Stimulated activated CD8-positive, alpha-beta memory T cell treated with anti-CD3 and anti-CD28 coated beads, Interleukin-7, amount 100 ng/mL, for 1 hour (primary cell): ENCODE results near the gene ZC3H18.

Source experiments
- DNase-seq, 2 donors: peaks; one replicate each; pipeline ENCODE4 v3.0.0-alpha.2; 2020; ENCODE audit warnings: low read depth in 2 of 2

The ZC3H18 gene

DNA sequence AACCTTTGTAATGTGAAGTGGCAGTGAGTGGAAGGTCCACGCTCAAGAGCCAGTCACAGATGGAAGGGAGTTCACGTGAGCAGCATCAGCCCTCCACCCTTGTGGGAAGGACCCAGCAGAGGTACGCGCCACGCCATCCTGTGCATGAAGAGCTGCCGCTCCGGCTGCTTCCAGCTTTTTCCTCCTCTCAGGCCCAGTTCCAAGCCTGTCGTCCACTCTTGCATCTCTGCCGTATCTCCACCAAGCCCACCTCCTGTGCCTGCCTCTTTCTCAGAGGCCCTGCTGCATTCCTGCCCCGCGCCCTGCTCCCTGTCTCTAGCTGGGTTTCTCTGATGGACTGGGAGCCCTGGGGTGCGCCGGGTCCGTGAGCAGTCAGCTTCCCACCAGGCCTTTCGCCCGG is 10.2 kb downstream of the ZC3H18 start:
- no peak for DNase-seq

DNA sequence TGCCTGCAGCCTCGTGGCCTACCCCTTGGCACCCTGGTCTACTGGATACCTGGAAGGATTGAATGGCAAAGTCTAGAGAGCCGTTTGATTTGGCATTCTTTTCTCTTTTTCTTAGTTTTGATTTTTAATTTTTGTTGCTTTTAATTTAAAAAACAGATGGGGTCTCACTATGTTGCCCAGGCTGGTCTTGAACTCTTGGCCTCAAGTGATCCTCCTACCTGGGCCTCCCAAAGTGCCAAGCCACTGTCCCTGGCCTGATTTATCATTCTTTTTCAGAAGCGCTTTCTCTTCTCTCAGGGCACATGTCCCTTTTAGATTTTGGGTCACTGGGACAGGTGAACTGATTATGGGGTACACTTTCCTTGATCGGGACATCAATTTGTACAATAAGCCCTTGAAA is 10.8 kb downstream of the ZC3H18 start:
- no peak for DNase-seq

DNA sequence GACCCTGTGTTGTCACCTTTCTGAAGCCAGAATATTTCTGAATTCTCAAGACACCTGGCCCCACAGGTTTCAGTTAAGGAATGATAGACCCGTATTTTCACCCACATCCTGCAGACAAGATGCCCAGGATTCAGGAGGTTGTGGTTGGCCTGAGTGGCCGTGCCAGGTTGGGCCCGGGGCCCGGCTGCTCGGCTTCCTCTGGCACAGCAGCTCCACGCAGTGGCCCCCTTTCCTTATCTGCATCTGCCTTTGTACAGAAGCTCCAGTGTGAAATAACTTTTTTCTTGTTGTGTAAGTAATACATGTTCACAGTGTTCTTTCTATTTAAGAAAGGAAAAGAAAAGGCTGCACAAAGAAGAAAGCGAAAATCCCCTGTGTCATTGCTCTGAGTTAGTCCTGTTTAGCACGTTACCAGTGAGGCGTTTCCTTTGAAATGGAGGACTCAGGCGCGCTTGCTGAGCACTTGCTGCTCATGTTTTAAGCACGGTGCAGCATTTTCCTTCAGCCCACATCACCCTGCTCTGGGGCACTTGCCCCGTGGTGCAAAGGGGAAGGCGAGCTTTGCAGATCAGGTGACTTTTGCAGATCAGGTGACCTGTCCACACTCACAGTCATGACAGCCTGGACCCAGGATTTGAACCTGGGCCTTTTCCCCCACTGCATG is 12.8 kb downstream of the ZC3H18 start:
- DNase-seq, result no peak

DNA sequence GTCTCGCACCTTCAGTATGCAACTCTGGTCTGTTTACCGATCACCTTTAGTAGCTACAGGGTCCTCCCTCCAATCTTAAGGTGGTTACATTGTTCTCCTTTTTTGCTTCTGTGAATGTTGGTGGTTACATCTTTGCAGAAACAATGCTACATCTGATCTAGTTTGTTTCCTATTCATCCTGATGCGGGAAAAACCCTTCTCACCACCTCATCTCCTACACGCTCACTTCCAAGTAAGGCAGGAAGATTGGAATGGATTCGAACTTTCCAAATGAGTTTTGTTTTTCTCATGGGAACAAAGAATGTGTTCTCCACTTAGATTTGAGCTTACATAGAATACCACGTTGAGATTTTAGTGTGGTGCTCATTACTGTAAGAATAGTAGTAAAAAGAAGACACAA is 14.5 kb downstream of the ZC3H18 start:
- DNase-seq, result no peak

DNA sequence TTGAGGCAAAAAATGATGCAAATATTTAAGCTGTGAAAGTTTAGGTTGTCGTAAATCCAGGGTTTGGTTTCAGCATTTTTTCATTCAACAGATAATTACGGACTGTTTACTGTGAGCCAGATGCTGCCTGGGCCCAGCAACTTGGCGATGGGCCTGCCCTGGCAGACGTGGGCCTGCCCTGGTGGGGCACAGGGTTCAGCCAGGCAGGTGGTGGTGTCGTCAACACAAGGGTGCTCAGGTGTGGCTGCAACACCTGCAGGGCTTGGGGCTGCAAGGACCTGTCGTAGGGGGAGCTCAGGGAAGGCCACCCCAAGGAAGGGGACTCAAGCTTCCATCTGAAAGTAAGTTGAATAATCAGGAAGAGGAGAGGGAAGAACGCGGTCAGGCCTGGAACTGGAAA is 15.1 kb downstream of the ZC3H18 start:
- DNase-seq, result no peak

DNA sequence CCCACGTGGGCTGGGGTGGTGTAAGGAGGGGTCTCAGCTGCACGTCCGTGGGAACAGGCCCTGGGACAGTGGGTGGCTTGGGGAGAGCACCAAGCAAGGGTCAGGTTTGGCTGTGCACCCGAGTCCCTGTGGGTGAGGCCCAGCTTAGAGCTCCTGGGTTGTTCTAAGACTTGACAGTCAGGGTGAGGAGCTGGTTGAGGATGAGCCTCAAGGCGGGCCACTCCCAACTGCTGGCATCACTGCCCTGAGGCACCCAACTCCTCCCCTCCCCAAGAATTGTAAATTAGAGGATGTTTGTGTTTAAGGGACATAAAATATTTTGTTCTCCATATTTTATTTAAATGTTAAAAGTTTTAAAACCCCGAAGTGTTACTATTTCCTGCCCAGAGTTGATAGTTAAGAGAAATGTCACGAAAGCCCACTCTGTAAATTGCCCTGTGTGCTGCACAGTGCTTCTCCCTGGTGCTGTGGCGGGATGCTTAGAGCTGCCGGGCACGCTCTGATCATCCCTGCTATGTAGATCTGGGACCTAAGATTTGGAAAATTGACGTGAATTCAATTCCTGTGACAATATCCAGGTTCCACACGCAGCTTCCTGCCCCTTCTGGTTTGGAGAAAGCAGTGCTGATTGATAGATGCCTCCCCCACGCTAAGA is 15.9 kb downstream of the ZC3H18 start:
- no peak for DNase-seq

DNA sequence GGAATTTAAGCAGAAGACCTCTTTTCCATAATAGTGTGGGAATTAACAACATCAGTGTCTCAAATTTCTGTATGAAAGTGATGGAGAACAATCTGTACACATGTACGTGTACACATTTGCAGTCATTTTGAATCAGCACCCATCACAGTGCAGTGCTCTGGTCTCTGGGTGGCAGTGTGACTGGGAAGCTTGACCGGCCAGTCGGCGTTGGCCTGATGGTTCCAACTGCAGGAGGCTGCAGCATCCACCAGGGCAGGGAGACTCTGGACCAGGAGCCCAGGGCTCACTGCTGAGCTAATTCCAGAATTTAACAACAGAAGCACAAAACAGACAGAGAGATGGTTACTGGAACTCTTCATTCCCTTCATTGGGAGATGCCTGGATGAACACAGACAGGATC is 17.9 kb downstream of the ZC3H18 start:
- DNase-seq, result no peak

DNA sequence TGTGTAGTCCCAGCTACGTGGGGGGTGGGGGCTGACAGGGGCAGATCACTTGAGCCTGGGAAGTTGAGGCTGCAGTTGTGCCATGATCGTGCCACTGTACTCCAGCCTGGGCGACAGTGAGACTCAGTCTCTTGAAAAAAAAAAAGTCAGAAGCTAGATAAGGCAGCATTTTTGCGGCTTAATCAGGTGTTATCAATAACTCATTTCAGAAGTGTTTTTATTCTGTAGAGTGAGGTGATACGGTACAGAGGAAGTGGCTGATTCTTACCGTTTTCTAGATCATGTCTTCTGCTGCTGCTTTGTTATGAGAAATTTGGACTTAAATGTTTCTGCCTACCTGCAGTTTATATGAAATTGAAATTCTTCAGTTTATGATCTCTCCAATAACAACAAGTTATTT is 18.6 kb downstream of the ZC3H18 start:
- DNase-seq, result no peak

DNA sequence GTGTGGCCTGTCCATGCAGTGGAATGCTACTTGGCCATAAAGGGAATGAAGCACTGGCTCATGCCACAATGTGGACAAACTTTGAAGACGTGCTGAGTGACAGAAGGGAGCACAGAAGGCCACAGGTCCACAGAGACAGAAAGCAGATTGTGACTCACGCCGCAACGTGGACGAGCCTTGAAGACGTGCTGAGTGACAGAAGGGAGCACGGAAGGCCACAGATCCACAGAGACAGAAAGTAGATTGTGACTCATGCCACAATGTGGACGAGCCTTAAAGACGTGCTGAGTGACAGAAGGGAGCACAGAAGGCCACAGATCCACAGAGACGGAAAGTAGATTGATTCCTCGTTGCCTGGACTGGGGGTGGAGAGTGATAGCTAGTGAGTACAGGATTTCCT is 19.2 kb downstream of the ZC3H18 start:
- no peak for DNase-seq

DNA sequence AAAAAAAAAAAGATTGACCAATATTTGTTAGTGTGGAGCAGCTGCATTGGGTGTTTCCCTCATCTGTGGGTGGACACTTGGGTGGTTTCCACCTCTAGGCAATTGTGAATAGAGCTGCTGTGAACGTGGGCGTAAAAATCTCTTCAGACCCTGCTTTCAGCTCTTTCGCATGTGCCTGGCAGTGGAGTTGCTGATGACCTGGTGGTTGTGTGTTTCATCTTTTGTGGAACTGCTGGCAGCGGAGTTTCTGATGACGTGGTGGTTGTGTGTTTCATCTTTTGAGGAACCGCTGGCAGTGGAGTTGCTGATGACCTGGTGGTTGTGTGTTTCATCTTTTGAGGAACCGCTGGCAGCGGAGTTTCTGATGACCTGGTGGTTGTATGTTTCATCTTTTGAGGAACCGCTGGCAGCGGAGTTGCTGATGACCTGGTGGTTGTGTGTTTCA is 21.4 kb downstream of the ZC3H18 start:
- no peak for DNase-seq

DNA sequence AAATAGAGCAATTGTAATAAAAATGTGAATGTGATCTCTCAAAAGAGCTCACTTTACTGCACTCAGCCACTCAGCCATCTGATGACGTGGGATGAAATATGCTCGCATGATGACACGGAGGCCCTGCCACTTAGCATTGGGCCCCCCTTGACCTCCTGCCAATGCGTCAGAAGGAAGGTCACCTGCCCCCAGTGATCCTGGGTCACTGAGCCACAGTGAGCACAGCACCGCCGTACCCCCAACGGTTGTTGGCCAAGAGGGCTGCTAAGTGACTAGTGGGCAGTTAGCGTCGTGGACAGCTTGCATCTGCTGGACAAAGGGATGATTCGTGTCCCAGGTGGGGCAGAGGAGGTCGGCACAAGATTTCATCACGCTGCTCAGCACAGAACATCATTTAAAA is 22.9 kb downstream of the ZC3H18 start:
- DNase-seq, result no peak

DNA sequence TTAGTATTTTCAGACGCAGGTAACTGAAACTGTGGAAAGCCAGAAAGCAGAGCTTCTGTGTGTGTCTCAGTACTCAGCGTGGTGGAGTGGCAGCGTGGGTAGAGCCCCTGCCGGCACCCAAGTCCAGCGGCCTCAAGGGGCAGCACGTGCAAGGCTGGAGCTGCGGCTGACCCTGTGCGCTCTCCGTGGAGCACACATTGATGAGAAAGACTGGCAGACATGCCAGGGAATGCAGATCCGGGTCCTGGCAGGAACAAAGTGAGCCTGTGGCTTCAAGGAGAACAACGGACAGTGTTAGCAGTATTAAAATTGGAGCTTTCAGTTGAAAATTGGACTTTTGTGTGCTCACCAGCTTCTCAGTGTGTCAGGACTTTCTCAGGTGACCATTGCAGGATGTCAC is 23.3 kb downstream of the ZC3H18 start:
- no peak for DNase-seq

DNA sequence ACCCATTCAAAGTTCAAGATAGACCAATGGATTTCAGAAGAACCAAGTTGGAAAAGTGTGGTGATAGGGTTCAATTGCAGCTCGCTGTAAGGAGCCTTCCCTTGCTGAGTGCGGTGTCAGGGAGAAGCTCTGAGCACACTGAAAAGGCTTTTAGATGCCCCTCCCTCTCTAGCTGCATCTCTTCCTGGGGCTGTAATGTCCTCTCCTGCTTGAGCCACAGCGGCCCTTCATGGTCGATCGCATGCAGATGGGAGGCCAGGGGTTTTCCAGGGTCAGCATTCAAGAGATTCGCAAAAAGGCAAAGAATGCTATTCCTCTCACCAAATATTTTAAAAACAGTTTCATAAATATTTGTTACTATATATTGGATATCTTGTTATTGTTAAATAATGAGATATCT is 23.7 kb downstream of the ZC3H18 start:
- no peak for DNase-seq

DNA sequence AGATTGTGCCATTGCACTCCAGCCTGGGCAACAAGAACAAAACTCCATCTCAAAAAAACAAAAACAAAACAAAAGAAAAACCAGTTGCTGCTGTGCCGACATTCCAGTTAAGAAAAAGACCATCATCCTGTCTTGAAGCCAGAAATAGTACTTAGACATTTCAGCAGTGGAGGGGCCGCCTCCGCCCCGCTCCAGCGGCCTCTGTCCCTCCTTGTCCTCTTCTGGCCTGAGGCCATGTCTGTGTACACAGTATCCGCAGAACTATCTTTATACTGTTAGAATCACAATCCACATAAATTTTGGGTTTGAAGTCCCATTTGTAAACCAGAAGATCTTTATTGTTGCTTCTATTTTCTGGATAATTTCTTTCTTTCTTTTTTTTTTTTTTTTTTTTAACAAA is 24.9 kb downstream of the ZC3H18 start:
- DNase-seq, result no peak

DNA sequence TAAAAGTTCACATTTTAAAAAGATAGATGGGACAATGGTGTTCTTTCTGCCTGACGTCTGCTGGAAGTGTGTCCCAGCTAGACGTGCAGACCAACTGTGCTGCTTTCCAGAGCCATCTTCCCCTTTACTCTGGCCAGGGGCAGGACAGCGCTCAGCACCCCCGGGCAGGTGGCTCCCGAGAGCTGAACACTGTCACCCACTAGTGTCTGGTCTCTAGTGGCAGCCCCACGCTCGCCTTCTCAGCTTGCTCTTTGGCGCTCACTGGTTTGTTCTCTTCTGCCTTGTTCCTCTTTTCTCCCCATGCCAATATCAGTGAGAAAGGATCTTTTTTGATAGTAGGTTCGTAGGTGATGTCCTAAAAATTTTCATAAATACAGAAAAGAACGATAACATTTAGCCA is 25.7 kb downstream of the ZC3H18 start:
- no peak for DNase-seq

DNA sequence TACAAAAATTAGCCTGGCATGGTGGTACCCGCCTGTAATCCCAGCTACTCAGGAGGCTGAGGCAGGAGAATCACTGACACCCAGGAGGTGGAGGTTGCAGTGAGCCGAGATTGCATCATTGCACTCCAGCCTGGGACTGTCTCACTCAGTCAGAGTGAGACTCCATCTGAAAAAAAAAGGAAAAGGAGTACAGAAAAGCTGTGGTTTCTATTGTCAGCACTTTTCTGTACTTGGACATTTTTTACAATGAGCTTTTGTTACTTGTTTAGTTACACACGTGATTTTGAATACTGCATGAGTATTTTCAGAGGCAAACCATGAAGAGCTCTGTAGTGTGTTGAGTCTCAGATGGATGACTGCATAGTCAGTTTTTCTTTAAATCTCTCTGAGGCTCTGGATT is 26.3 kb downstream of the ZC3H18 start:
- no peak for DNase-seq

DNA sequence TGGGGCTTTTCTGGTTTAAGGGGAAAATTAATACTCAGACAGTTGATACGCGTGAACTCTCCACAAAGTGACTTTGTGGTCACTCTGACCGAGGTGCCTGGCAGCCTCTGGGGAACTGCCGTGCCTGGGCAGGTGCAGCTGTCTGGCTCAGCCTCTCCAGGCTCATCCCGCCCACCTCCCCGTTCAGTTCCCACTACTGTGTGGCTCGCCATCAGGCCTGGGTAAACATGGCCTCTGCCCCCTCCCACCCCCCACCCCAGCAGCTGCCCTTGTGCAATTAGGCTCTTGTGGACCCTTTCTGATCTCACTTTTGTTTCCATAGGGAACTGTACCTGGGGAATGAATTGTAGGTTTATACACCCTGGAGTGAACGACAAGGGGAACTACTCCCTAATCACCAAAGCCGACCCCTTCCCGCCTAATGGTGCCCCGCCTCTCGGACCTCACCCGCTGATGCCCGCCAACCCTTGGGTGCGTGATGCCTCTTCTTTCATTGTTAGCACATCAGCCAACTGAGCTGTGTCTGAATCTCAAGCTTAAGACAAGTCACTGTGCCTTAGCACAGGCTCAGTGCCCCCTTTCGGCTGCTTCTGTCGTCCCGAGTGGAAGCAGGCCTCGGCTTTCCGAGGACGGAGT is 27.8 kb downstream of the ZC3H18 start:
- no peak for DNase-seq

DNA sequence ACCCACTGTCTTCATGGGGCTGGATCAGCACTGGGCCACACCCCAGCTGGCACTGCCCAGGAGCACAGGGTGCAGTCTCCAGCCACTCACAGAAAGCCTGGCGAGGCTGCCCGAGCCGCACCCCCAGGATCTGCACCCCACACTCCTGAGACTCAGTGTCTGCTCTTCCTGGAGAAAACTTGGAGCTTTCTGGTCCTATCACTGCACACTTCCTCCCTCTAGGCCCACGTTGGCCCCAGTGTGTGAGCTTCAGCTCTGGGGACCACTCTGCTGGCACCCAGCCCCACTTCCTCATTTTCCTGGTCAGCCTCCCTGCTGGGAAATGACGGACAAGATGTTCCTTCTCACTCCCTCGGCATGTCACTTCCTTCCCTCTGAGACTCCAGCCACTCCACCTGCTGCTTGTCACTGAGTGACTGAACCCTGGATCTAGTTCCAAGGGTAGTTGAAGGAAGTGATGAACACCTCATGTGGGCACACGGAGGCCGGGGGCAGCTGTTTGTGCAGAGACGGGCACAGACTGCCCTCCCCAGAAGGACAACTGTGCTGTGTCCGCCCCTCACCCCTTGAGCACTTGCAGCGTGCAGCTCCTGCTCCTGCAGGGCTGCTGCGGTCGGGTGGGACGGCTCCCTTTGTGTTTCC is 29.0 kb downstream of the ZC3H18 start:
- no peak for DNase-seq

DNA sequence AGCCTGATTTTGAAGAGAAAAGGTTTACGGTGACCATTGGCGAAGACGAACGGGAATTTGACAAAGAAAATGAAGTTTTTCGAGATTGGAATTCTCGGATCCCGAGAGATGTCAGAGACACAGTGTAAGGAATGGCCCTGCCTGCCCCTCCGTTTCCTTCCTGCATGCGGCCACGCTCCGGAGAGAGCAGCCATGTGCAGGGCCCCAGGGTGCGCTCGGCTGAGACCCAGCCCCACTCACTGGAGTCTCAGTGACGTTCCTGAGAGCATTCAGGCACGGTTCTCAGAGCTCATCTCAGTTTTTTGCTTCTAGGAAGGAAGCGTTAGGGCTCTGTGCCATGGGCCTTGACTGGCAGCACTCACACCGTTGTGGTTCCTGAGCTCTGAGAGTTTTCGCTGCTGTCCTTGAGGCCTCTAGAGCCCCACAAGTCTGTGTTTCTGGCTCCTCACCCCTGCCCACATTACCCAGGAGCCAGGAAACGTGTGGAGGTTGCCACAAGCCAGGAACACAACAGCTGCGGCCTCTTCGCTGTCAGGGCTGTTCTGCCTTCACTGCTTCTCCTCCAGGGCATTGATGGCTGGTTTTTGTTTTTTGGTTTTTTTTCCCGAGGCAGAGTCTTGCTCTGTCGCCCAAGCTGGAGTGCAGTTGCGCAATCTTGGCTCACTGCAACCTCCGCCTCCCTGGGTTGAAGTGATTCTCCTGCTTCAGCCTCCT is 29.8 kb downstream of the ZC3H18 start:
- no peak for DNase-seq

DNA sequence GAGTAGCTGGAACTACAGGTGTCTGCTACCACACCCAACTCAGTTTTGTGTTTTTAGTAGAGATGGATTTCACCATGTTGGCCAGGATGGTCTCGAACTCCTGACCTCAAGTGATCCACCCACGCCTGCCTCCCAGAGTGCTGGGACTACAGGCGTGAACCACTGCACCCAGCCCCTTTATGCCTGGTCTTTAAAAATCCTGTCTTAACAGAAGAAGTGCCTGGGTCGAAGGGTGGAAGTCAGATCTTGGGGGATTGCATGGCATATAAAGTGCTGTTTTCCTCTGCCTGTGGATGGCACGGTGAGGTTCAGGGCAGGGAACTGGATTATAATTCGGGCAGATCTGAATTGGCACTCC is 30.3 kb downstream of the ZC3H18 start:
- no peak for DNase-seq

DNA sequence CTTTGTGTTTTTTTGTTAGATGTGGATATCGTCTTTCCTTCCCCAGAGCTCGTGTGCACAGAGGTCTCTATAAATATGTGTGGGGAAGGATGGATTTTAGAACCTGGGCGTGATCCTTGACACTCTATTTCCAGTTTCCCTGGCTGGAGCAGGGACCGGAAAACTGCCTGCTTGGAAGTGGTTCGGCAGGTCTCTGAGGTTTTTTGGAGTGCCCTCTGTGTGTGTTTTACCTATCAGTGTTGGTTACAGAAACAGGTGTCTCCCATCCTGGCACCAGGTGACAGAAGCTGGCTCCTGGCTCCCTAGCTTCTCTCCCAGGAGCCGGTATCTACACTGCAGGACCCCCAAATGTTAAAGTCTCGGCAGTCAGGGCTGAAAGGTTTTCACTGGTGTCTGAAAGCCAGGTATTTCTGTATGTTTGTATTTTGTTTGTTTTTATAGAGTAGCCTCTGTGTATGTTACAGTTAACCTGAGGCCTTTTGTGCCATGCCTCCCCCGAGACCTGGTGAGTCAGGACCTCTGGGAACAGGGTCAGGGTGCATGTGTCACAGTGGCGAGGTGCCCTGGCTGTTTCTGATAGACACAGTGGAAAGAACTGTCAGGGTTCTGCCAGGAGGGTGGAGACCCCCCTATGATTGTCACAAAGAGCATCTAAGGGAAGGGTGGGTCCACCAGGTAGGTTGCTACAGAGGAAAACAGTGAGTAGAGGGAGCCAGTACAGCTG is 31.3 kb downstream of the ZC3H18 start:
- no peak for DNase-seq

DNA sequence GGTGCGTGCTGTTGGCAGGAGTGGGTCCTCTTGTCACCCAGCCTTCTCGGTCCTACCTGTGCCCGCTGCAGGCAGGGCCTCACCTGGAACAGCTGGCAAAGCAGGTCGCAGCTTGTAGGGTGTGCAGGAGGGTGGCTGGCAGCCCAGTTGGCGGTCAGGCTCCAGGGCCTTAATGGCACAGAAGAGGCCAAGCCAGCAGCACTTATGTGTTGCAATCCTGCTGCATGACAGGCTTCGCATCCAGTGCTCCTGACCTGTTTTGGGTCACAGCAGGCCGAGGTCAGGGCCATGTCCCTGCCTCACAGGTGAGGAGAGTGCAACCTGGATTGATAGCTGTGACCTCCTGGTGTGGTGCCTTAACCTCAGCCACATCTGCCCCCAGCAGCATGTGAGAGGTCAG is 31.9 kb downstream of the ZC3H18 start:
- no peak for DNase-seq
